MM.1S (cell line): ENCODE data around the gene SLC2A3.

Experiments used
- CTCF ChIP-seq: fragments of 300-600 bp; sonication (generic); IDR thresholded peaks from 2 replicates; pipeline ENCODE4 v1.5.1; 2016; ENCODE audit warnings: antibody characterized with exemption, low read length, mixed read lengths
- EZH2 ChIP-seq: fragments of 300-600 bp; sonication (generic); optimal IDR thresholded peaks from 2 replicates; pipeline ENCODE3; 2017; ENCODE audit warnings: low read depth, mild to moderate bottlenecking, antibody characterized with exemption, low read length, mixed read lengths

GRCh38 chr12:7973457-7973825, 37.5 kb upstream of the SLC2A3 start:
- TF ChIP-seq EZH2 (no peak), CTCF (no peak)
